Endothelial cell of umbilical vein (primary cell): Measurements from ENCODE around the gene AXDND1. TPM values are rescaled to one million over a fixed set of nuclear protein-coding genes. Genes with fewer than 3 reads are reported as not detected.

Source experiments
- BruUV-seq: library from RNA; stranded (reverse); fragments of 400-500 nt; replicated peaks from 2 replicates; lab custom pipeline; 2021; lab: Mats Ljungman, UMichigan
- CTCF ChIA-PET: fragments of 300-600, 350-600 bp; sonication (Branson Sonifier 250); formaldehyde crosslinking; loops from one replicate; lab custom pipeline; 2021; ENCODE audit warnings: antibody characterized with exemption, inconsistent platforms; lab: Charles Lee
- POLR2A ChIA-PET: fragments of 300-600, 350-600 bp; sonication (Branson Sonifier 250); formaldehyde crosslinking; loops from one replicate; lab custom pipeline; 2021; ENCODE audit warnings: antibody characterized with exemption, inconsistent platforms; lab: Charles Lee
- DNase-seq: peaks from one replicate; pipeline ENCODE4 v3.0.0-alpha.2; 2011; ENCODE audit warnings: low read depth, low spot score
- FAIRE-seq: peaks from 2 replicates; lab custom pipeline; 2011; peaks lifted over from hg19 to GRCh38; lab: Jason Lieb, UNC
- H2AFZ ChIP-seq: 2 replicates; pipeline ENCODE4 v1.6.0; 2012; ENCODE audit warnings: low read depth, low read length, control low read depth, inconsistent platforms
- H3K27ac ChIP-seq: 2 replicates; pipeline ENCODE4 v1.5.1; 2011; ENCODE audit warnings: low read depth, mild to moderate bottlenecking, control low read depth, low read length, moderate library complexity; ENCODE audit not compliant: insufficient read depth
- H3K27me3 ChIP-seq, 2 experiments: 2 replicates each; pipeline versions ENCODE4 v1.6.0 to v1.6.1; 2011; ENCODE audit warnings: low read length in 2 of 2, mixed read lengths in 1 of 2; ENCODE audit not compliant: control insufficient read depth in 2 of 2, insufficient read depth in 2 of 2
- H3K36me3 ChIP-seq, 2 experiments: 2 replicates in 1 of 2; 3 replicates in 1 of 2; pipeline ENCODE4 v1.5.1; 2011; ENCODE audit warnings: low read length in 2 of 2, mild to moderate bottlenecking in 1 of 2, moderate library complexity in 1 of 2; ENCODE audit not compliant: control insufficient read depth in 2 of 2, insufficient read depth in 2 of 2; ENCODE audit errors: extremely low read depth in 1 of 2
- H3K4me1 ChIP-seq: 3 replicates; pipeline ENCODE4 v1.5.1; 2011; ENCODE audit warnings: mild to moderate bottlenecking, low read length; ENCODE audit not compliant: control insufficient read depth, insufficient read depth; ENCODE audit errors: extremely low read depth
- H3K4me2 ChIP-seq: 2 replicates; pipeline ENCODE4 v1.6.1; 2011; ENCODE audit warnings: low read length, control low read depth, mixed read lengths; ENCODE audit not compliant: insufficient read depth
- H3K4me3 ChIP-seq, 3 experiments: fragments of 200-600 bp in 1 of 3; sonication (generic), shearing (Covaris generic) in 1 of 3; replicated peaks in 1 of 3; 2 replicates each; pipeline ENCODE4 v1.5.1; 2011 to 2016; ENCODE audit warnings: control low read depth in 3 of 3, low read length in 3 of 3, mild to moderate bottlenecking in 2 of 3, inconsistent platforms in 1 of 3, low read depth in 1 of 3, moderate library complexity in 1 of 3; ENCODE audit not compliant: insufficient read depth in 1 of 3
- H3K79me2 ChIP-seq: 2 replicates; pipeline ENCODE4 v1.6.0; 2012; ENCODE audit warnings: low read length, inconsistent platforms; ENCODE audit not compliant: control insufficient read depth, insufficient read depth
- H3K9ac ChIP-seq: replicated peaks from 2 replicates; pipeline ENCODE3; 2011; ENCODE audit warnings: low read length, control low read depth; ENCODE audit not compliant: insufficient read depth; ENCODE audit errors: extremely low read depth
- H3K9me1 ChIP-seq: replicated peaks from 3 replicates; pipeline ENCODE4 v1.6.0; 2011; ENCODE audit warnings: mild to moderate bottlenecking, low read length; ENCODE audit not compliant: control insufficient read depth, insufficient read depth; ENCODE audit errors: extremely low read depth
- H3K9me3 ChIP-seq: replicated peaks from 2 replicates; pipeline ENCODE4 v1.5.1; 2012; ENCODE audit warnings: low read length, inconsistent platforms; ENCODE audit not compliant: control insufficient read depth, insufficient read depth
- H4K20me1 ChIP-seq: replicated peaks from 2 replicates; pipeline ENCODE3; 2011; ENCODE audit warnings: mild to moderate bottlenecking, low read length; ENCODE audit not compliant: control insufficient read depth, insufficient read depth; ENCODE audit errors: extremely low read depth
- CTCF ChIP-seq, 2 donors: IDR thresholded peaks; 1 replicate in 1 of 2; 2 replicates in 1 of 2; pipeline ENCODE4 v1.5.1; 2011; ENCODE audit warnings: low read length in 2 of 2, mild to moderate bottlenecking in 2 of 2, moderate library complexity in 2 of 2, control low read depth in 1 of 2, inconsistent platforms in 1 of 2, low read depth in 1 of 2; ENCODE audit not compliant: insufficient read depth in 1 of 2; ENCODE audit errors: extremely low read depth in 1 of 2
- EZH2 ChIP-seq: IDR thresholded peaks from 2 replicates; pipeline ENCODE4 v1.6.1; 2012; ENCODE audit warnings: borderline replicate concordance, low read depth, mild to moderate bottlenecking, moderate library complexity, low read length, inconsistent platforms; ENCODE audit not compliant: severe bottlenecking
- FOS ChIP-seq: IDR thresholded peaks from 2 replicates; pipeline ENCODE4 v1.6.1; 2011; ENCODE audit warnings: mild to moderate bottlenecking, low read length, moderate library complexity, borderline replicate concordance; ENCODE audit not compliant: insufficient read depth
- GATA2 ChIP-seq: IDR thresholded peaks from 2 replicates; pipeline ENCODE4 v1.7.0; 2011; ENCODE audit warnings: low read depth, mild to moderate bottlenecking, moderate library complexity, mixed read lengths, low read length; ENCODE audit not compliant: insufficient read length, insufficient read depth
- JUN ChIP-seq: IDR thresholded peaks from 2 replicates; pipeline ENCODE4 v1.6.1; 2011; ENCODE audit warnings: borderline replicate concordance, low read depth; ENCODE audit not compliant: insufficient read length, insufficient read depth
- MAX ChIP-seq: IDR thresholded peaks from 2 replicates; pipeline ENCODE4 v1.6.1; 2011; ENCODE audit not compliant: insufficient read depth, insufficient read length
- MYC ChIP-seq: IDR thresholded peaks from one replicate; pipeline ENCODE4 v1.6.1; 2011; ENCODE audit warnings: mild to moderate bottlenecking, low read depth, low read length
- POLR2A ChIP-seq: IDR thresholded peaks from 2 replicates; pipeline ENCODE4 v1.6.1; 2012; ENCODE audit warnings: low read depth, mild to moderate bottlenecking, control low read depth, low read length
- POLR2AphosphoS5 ChIP-seq: IDR thresholded peaks from 2 replicates; pipeline ENCODE4 v1.6.1; 2012; ENCODE audit warnings: low read depth, mild to moderate bottlenecking, control low read depth, low read length, moderate library complexity; ENCODE audit not compliant: insufficient read depth
- dilution Hi-C: fragments of 300-500 bp; cut with MboI; formaldehyde crosslinking; loops from one replicate; pipeline ENCODE4 v1.15.0; 2019; ENCODE audit warnings: low sequenced_read_pairs; ENCODE audit not compliant: extremely low pct_ligation_motif_present
- intact Hi-C: fragments of 100-400 bp; cut with micrococcal nuclease; formaldehyde crosslinking; loops from one replicate; pipeline ENCODE4 v1.10.0; 2022
- polyA plus RNA-seq, 4 experiments: library from polyadenylated mRNA; depleted of rRNA in 3 of 4; stranded (reverse) in 3 of 4; unstranded in 1 of 4; fragments of >200 nt; gene quantifications; 2 replicates each; pipeline versions ENCODE4 v1.2.1 to v1.2.3, GENCODE V29; 2011 to 2012; ENCODE audit warnings: missing spikeins in 1 of 4
- total RNA-seq: library from RNA; stranded (reverse); gene quantifications from 2 replicates; pipeline ENCODE4 v1.2.3, GENCODE V29; 2021

The AXDND1 gene
- total and polyA plus RNA-seq, 2 donors (not counting 3 experiments of a cell fraction or from before 2014, with no cell fraction given) = 0.17 TPM; not detected in 1

- Histone ChIP-seq H3K9ac (no peak overlapping the region), H3K4me3 (no peak overlapping the region), H3K36me3 (no peaks in the 10 kb centered on the region), H3K27me3 (no peaks in the 10 kb centered on the region), H4K20me1 (no peaks in the 10 kb centered on the region), H2AFZ (no peak overlapping the region), H3K9me1 (no peaks in the 10 kb centered on the region), H3K4me1 (no peaks in the 10 kb centered on the region), H3K27ac (no peak overlapping the region), H3K79me2 (peaks cover 13% of the 10 kb centered on the region), H3K9me3 (no peaks in the 10 kb centered on the region), H3K4me2 (no peak overlapping the region)
- ChIA-PET POLR2A (no interaction called here), CTCF (no interaction called here)
- no peak for TF ChIP-seq GATA2
- no peak for TF ChIP-seq MAX
- no peak for TF ChIP-seq JUN
- TF ChIP-seq EZH2 = no peak
- TF ChIP-seq CTCF (IDR thresholded peaks at IDR 0.05; ENCODE audit: extremely low read depth in 1 of 2, insufficient read depth in 1 of 2, low read depth in 1 of 2, low read length in 2 of 2) = no peak
- no peak for TF ChIP-seq POLR2AphosphoS5
- TF ChIP-seq FOS = no peak
- no peak for TF ChIP-seq MYC
- TF ChIP-seq POLR2A = no peak
- no peak for FAIRE-seq
- intact Hi-C loops (no loop called here), dilution Hi-C loops (no loop called here)
- no peak for DNase-seq
- no TSS peak for BruUV-seq
Observed at GRCh38 chr1:179323436-179323835, 42.3 kb upstream of the AXDND1 start.
